Measurements from ENCODE around the gene SAP30BP.

DNA sequence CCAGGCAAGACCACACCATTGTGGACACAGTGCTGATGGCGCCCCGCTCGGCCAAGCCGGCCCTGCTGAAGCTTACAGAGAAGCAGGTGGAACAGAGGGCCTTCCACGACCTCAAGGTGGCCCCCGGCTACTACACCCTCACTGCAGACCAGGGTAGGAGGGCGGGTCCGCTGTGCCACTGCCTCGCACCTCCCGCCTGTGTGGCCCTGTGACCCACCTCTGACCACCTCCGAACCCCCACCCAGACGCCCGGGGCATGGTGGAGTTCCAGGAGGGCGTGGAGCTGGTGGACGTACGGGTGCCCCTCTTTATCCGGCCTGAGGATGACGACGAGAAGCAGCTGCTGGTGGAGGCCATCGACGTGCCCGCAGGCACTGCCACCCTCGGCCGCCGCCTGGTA lies 75.2 kb downstream of the SAP30BP start:
- TF ChIP-seq, protein P1, sequence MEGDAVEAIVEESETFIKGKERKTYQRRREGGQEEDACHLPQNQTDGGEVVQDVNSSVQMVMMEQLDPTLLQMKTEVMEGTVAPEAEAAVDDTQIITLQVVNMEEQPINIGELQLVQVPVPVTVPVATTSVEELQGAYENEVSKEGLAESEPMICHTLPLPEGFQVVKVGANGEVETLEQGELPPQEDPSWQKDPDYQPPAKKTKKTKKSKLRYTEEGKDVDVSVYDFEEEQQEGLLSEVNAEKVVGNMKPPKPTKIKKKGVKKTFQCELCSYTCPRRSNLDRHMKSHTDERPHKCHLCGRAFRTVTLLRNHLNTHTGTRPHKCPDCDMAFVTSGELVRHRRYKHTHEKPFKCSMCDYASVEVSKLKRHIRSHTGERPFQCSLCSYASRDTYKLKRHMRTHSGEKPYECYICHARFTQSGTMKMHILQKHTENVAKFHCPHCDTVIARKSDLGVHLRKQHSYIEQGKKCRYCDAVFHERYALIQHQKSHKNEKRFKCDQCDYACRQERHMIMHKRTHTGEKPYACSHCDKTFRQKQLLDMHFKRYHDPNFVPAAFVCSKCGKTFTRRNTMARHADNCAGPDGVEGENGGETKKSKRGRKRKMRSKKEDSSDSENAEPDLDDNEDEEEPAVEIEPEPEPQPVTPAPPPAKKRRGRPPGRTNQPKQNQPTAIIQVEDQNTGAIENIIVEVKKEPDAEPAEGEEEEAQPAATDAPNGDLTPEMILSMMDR (IDR thresholded peaks at IDR 0.05), result no peak
- TF ChIP-seq EP300 (IDR thresholded peaks at IDR 0.05) (no peak), POLR2AphosphoS5 (IDR thresholded peaks at IDR 0.05) (no peak), POLR2A (IDR thresholded peaks at IDR 0.05) (no peak)

Measured in gastroesophageal sphincter (tissue), 3 donors.